ENCODE results near the gene RRH.

- TF ChIP-seq TAF1 (IDR thresholded peaks at IDR 0.05; ENCODE audit: low read depth, low read length) (no peak), POLR2AphosphoS5 (IDR thresholded peaks at IDR 0.05; ENCODE audit: low read depth, low read length) (no peak)
These were observed 25.9 kb upstream of the RRH start, which contains the start of gene CFI for GRCh38 chr4:109801895-109802319.
